ENCODE data around the gene MYL10. TPM values are rescaled to one million over a fixed set of nuclear protein-coding genes. Genes with fewer than 3 reads are reported as not detected.

Gene MYL10
- total and polyA plus RNA-seq, 2 of the 13 experiments (the other 11 are each of a cell fraction or from before 2014, with no cell fraction given), result not detected

GRCh38 chr7:101615446-101615845 lies 13.7 kb downstream of the MYL10 start:
- H2AFZ ChIP-seq (ENCODE audit: low read length), result no peak overlapping the region
- POLR2A ChIA-PET, result no interaction called here
- H3K4me3 ChIP-seq (replicated peaks in 1 of 3; ENCODE audit: insufficient read depth in 1 of 3, low read depth in 2 of 3, low read length in 3 of 3), result no peak overlapping the region
- H4K20me1 ChIP-seq (ENCODE audit: insufficient read depth, low read length), result no peaks in the 10 kb centered on the region
- H3K79me2 ChIP-seq (ENCODE audit: insufficient read depth, low read length), result no peaks in the 10 kb centered on the region
- H3K9ac ChIP-seq (ENCODE audit: insufficient read depth, low read depth, low read length), result no peak overlapping the region
- no peaks in the 10 kb centered on the region for H3K9me3 ChIP-seq (ENCODE audit: low read length)
- FAIRE-seq (no peak), ATAC-seq (no peak), DNase-seq (ENCODE audit: low spot score) (no peak)
- CTCF ChIA-PET (ENCODE audit: low intra/inter-chr PET ratio, low total read pairs), result no interaction called here
- H3K27ac ChIP-seq (ENCODE audit: extremely low read length, insufficient read depth, low read length), result no peak overlapping the region
- no TSS peak for BruUV-seq (replicated peaks)
- 60% methylated on average over 8 of the region's 8 CpGs for WGBS (ENCODE audit: low lambda C conversion rate)
- H3K36me3 ChIP-seq (replicated peaks in 1 of 2; ENCODE audit: control insufficient read depth in 1 of 2, insufficient read depth in 2 of 2, low read length in 2 of 2), result no peaks in the 10 kb centered on the region
- no peak overlapping the region for H3K4me2 ChIP-seq (ENCODE audit: low read depth, low read length)
- H3K27me3 ChIP-seq (ENCODE audit: control insufficient read depth in 1 of 2, insufficient read depth in 2 of 2, low read length in 2 of 2), result peaks cover 2 to 40% of the 10 kb centered on the region in 2 experiments; a peak in 4 of 5 replicates
- H3K4me1 ChIP-seq (ENCODE audit: insufficient read depth, low read length), result no peaks in the 10 kb centered on the region
- TF ChIP-seq SPEN (CRISPR knock-in tag; IDR thresholded peaks at IDR 0.05; ENCODE audit: low read depth) (no peak), MEIS2 (CRISPR knock-in tag; IDR thresholded peaks at IDR 0.05) (no peak), ZNF205 (CRISPR knock-in tag; IDR thresholded peaks at IDR 0.05) (no peak), PTBP1 (IDR thresholded peaks at IDR 0.05; ENCODE audit: low read depth, low read length, poor library complexity, severe bottlenecking) (no peak), GPN1 (CRISPR knock-in tag; IDR thresholded peaks at IDR 0.05; ENCODE audit: borderline replicate concordance) (no peak), HOMEZ (CRISPR knock-in tag; IDR thresholded peaks at IDR 0.05; ENCODE audit: low read depth) (no peak), ZMAT3 (CRISPR knock-in tag; conservative IDR thresholded peaks at IDR 0.05) (no peak)
- in situ Hi-C loops (cut with HindIII; ENCODE audit: extremely low pct_ligation_motif_present, low pct_unique_long_range_greater_than_20kb), result no loop called here
- intact Hi-C loops (cut with micrococcal nuclease; ENCODE audit: unreplicated experiment), result no loop called here

GRCh38 chr7:101614939-101615302 lies 14.2 kb downstream of the MYL10 start:
- no peaks in the 10 kb centered on the region for H3K79me2 ChIP-seq (ENCODE audit: insufficient read depth, low read length)
- H3K4me1 ChIP-seq (ENCODE audit: insufficient read depth, low read length), result no peaks in the 10 kb centered on the region
- intact Hi-C loops (cut with micrococcal nuclease; ENCODE audit: unreplicated experiment) (no loop called here), in situ Hi-C loops (cut with HindIII; ENCODE audit: extremely low pct_ligation_motif_present, low pct_unique_long_range_greater_than_20kb) (no loop called here)
- H3K36me3 ChIP-seq (replicated peaks in 1 of 2; ENCODE audit: control insufficient read depth in 1 of 2, insufficient read depth in 2 of 2, low read length in 2 of 2), result no peaks in the 10 kb centered on the region
- no peak overlapping the region for H3K4me3 ChIP-seq (replicated peaks in 1 of 3; ENCODE audit: insufficient read depth in 1 of 3, low read depth in 2 of 3, low read length in 3 of 3)
- peaks cover 2 to 40% of the 10 kb centered on the region in 2 experiments; a peak in 4 of 5 replicates for H3K27me3 ChIP-seq (ENCODE audit: control insufficient read depth in 1 of 2, insufficient read depth in 2 of 2, low read length in 2 of 2)
- H3K9ac ChIP-seq (ENCODE audit: insufficient read depth, low read depth, low read length), result no peak overlapping the region
- WGBS (ENCODE audit: low lambda C conversion rate), result 31% methylated on average over 6 of the region's 9 CpGs
- ChIA-PET POLR2A (no interaction called here), CTCF (ENCODE audit: low intra/inter-chr PET ratio, low total read pairs) (no interaction called here)
- TF ChIP-seq KDM1A (CRISPR knock-in tag; IDR thresholded peaks at IDR 0.05) (no peak), KLF15 (CRISPR knock-in tag; IDR thresholded peaks at IDR 0.05; ENCODE audit: borderline replicate concordance) (no peak), MAFK (conservative IDR thresholded peaks at IDR 0.05 in 1 of 2, IDR thresholded peaks at IDR 0.05 in 1 of 2; ENCODE audit: low read length in 2 of 2) (no peak), MIER2 (CRISPR knock-in tag; IDR thresholded peaks at IDR 0.05) (no peak), FOSL1 (CRISPR knock-in tag; IDR thresholded peaks at IDR 0.05; ENCODE audit: borderline replicate concordance) (no peak), CERS6 (CRISPR knock-in tag; IDR thresholded peaks at IDR 0.05) (no peak)
- TF ChIP-seq, protein P1, sequence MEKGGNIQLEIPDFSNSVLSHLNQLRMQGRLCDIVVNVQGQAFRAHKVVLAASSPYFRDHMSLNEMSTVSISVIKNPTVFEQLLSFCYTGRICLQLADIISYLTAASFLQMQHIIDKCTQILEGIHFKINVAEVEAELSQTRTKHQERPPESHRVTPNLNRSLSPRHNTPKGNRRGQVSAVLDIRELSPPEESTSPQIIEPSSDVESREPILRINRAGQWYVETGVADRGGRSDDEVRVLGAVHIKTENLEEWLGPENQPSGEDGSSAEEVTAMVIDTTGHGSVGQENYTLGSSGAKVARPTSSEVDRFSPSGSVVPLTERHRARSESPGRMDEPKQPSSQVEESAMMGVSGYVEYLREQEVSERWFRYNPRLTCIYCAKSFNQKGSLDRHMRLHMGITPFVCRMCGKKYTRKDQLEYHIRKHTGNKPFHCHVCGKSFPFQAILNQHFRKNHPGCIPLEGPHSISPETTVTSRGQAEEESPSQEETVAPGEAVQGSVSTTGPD (CRISPR knock-in tag; IDR thresholded peaks at IDR 0.05), result no peak
- TF ChIP-seq, protein P2, sequence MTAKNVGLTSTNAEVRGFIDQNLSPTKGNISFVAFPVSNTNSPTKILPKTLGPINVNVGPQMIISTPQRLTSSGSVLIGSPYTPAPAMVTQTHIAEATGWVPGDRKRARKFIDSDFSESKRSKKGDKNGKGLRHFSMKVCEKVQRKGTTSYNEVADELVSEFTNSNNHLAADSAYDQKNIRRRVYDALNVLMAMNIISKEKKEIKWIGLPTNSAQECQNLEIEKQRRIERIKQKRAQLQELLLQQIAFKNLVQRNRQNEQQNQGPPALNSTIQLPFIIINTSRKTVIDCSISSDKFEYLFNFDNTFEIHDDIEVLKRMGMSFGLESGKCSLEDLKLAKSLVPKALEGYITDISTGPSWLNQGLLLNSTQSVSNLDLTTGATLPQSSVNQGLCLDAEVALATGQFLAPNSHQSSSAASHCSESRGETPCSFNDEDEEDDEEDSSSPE (CRISPR knock-in tag; IDR thresholded peaks at IDR 0.05), result no peak
- BruUV-seq (replicated peaks), result no TSS peak
- H3K9me3 ChIP-seq (ENCODE audit: low read length), result no peaks in the 10 kb centered on the region
- no peaks in the 10 kb centered on the region for H4K20me1 ChIP-seq (ENCODE audit: insufficient read depth, low read length)
- no peak for ATAC-seq
- no peak overlapping the region for H3K4me2 ChIP-seq (ENCODE audit: low read depth, low read length)
- no peak for DNase-seq (ENCODE audit: low spot score)
- no peak overlapping the region for H2AFZ ChIP-seq (ENCODE audit: low read length)
- no peak overlapping the region for H3K27ac ChIP-seq (ENCODE audit: extremely low read length, insufficient read depth, low read length)
- no peak for FAIRE-seq

Data from HepG2 (cell line).